SK-N-SH (cell line): ENCODE results near the gene SLCO3A1. TPM values are rescaled to one million over a fixed set of nuclear protein-coding genes. Genes with fewer than 3 reads are reported as not detected.
"Not testable (repeated sequence)": the region's sequence is repeated elsewhere in the genome, so short reads cannot be mapped to it uniquely, and the experiment has no call there.

Experiments used
- CTCF ChIA-PET: fragments of 300-600, 350-600 bp; formaldehyde crosslinking; extraction: SDS; loops from one replicate; lab custom pipeline; 2021; lab: Yijun Ruan, JAX
- POLR2A ChIA-PET: fragments of 350-600 bp; sonication (Branson Sonifier 250); formaldehyde crosslinking; extraction: SDS; loops from one replicate; lab custom pipeline; 2020; ENCODE audit warnings: antibody characterized with exemption, inconsistent platforms; lab: Yijun Ruan, JAX
- DNase-seq: peaks from one replicate; pipeline ENCODE4 v3.0.0; 2012
- H2AFZ ChIP-seq: fragments of 200-600 bp; sonication (generic); 2 replicates; pipeline ENCODE4 v1.8.1; 2016; ENCODE audit warnings: antibody characterized with exemption, mild to moderate bottlenecking, low read depth
- H3F3A ChIP-seq: fragments of 200-600 bp; sonication (generic); replicated peaks from 2 replicates; pipeline ENCODE3; 2016; ENCODE audit warnings: antibody characterized with exemption, mild to moderate bottlenecking; ENCODE audit not compliant: insufficient read depth
- H3K27ac ChIP-seq, 2 experiments: fragments of 200-500 bp in 1 of 2; fragments of 200-600 bp in 1 of 2; sonication (Bioruptor generic) in 1 of 2; sonication (generic), shearing (Covaris generic) in 1 of 2; 2 replicates each; pipeline versions ENCODE4 v1.5.1 to v1.6.1; 2014 to 2016; ENCODE audit warnings: low read depth in 2 of 2, inconsistent platforms in 1 of 2, low read length in 1 of 2, mild to moderate bottlenecking in 1 of 2, mixed read lengths in 1 of 2
- H3K27me3 ChIP-seq: fragments of 200-600 bp; sonication (generic), shearing (Covaris generic); 2 replicates; pipeline ENCODE4 v1.6.1; 2016; ENCODE audit warnings: mixed run types; ENCODE audit not compliant: insufficient read depth
- H3K36me3 ChIP-seq, 2 experiments: fragments of 200-500 bp in 1 of 2; fragments of 200-600 bp in 1 of 2; sonication (Bioruptor generic) in 1 of 2; sonication (generic) in 1 of 2; replicated peaks in 1 of 2; 2 replicates each; pipeline versions ENCODE3 to v1.5.1; 2014 to 2016; ENCODE audit warnings: low read length in 1 of 2, mild to moderate bottlenecking in 1 of 2; ENCODE audit not compliant: insufficient read depth in 2 of 2, control insufficient read depth in 1 of 2
- H3K4me1 ChIP-seq, 2 experiments: fragments of 200-500 bp in 1 of 2; fragments of 200-600 bp in 1 of 2; sonication (Bioruptor generic) in 1 of 2; sonication (generic), shearing (Covaris generic) in 1 of 2; 2 replicates each; pipeline versions ENCODE4 v1.5.1 to v1.6.1; 2014 to 2016; ENCODE audit warnings: low read depth in 1 of 2, low read length in 1 of 2, mixed run types in 1 of 2; ENCODE audit not compliant: insufficient read depth in 2 of 2, control insufficient read depth in 1 of 2
- H3K4me2 ChIP-seq: fragments of 200-600 bp; sonication (generic), shearing (Covaris generic); 2 replicates; pipeline ENCODE4 v1.6.1; 2017; ENCODE audit warnings: mixed run types
- H3K4me3 ChIP-seq, 2 experiments: fragments of 200-500 bp in 1 of 2; fragments of 200-600 bp in 1 of 2; sonication (Bioruptor generic) in 1 of 2; sonication (generic), shearing (Covaris generic) in 1 of 2; 2 replicates each; pipeline versions ENCODE4 v1.5.1 to v1.8.1; 2014 to 2016; ENCODE audit warnings: low read depth in 2 of 2, inconsistent platforms in 1 of 2, low read length in 1 of 2, mild to moderate bottlenecking in 1 of 2, mixed read lengths in 1 of 2, moderate library complexity in 1 of 2
- H3K79me2 ChIP-seq: fragments of 200-600 bp; sonication (generic); 2 replicates; pipeline ENCODE4 v1.8.1; 2017; ENCODE audit warnings: mild to moderate bottlenecking; ENCODE audit not compliant: insufficient read depth
- H3K9ac ChIP-seq: fragments of 200-600 bp; sonication (generic); 2 replicates; pipeline ENCODE4 v1.6.1; 2017; ENCODE audit warnings: mixed run types
- H3K9me2 ChIP-seq: fragments of 200-600 bp; sonication (generic); 2 replicates; pipeline ENCODE4 v1.6.1; 2017; ENCODE audit warnings: mixed run types
- H3K9me3 ChIP-seq: fragments of 200-600 bp; sonication (generic); 2 replicates; pipeline ENCODE4 v1.6.1; 2017; ENCODE audit warnings: mixed run types, mild to moderate bottlenecking, moderate library complexity
- H4K20me1 ChIP-seq: fragments of 200-600 bp; sonication (generic); 2 replicates; pipeline ENCODE4 v1.6.1; 2017; ENCODE audit warnings: mild to moderate bottlenecking, mixed run types; ENCODE audit not compliant: insufficient read depth
- CHD2 ChIP-seq: fragments of 150-350 bp; IDR thresholded peaks from 2 replicates; pipeline ENCODE4 v1.6.1; 2018; ENCODE audit warnings: low read length; ENCODE audit not compliant: partially characterized antibody
- ELF1 ChIP-seq: IDR thresholded peaks from 2 replicates; pipeline ENCODE4 v1.4.0; 2012
- FOXJ3 ChIP-seq: sonication (generic); formaldehyde crosslinking; IDR thresholded peaks from 2 replicates; pipeline ENCODE4 v1.5.1; 2020; ENCODE audit warnings: mild to moderate bottlenecking, missing genetic modification reagents
- FOXM1 ChIP-seq: IDR thresholded peaks from 2 replicates; pipeline ENCODE4 v1.4.0; 2012; ENCODE audit warnings: low read depth, mild to moderate bottlenecking
- GATA2 ChIP-seq: sonication (generic); formaldehyde crosslinking; IDR thresholded peaks from 2 replicates; pipeline ENCODE4 v1.5.0; 2020; ENCODE audit warnings: mild to moderate bottlenecking, missing genetic modification reagents
- JUND ChIP-seq: IDR thresholded peaks from 2 replicates; pipeline ENCODE4 v1.4.0; 2012
- MAX ChIP-seq: IDR thresholded peaks from 2 replicates; pipeline ENCODE4 v1.4.0; 2012; ENCODE audit warnings: low read depth
- MEF2A ChIP-seq: IDR thresholded peaks from 2 replicates; pipeline ENCODE4 v1.4.0; 2012; ENCODE audit warnings: low read depth, borderline replicate concordance
- NFIC ChIP-seq: IDR thresholded peaks from 2 replicates; pipeline ENCODE4 v1.4.0; 2012; ENCODE audit warnings: borderline replicate concordance
- NRF1 ChIP-seq: IDR thresholded peaks from 2 replicates; pipeline ENCODE4 v1.6.1; 2012; ENCODE audit warnings: low read depth, mild to moderate bottlenecking, low read length
- RAD21 ChIP-seq: IDR thresholded peaks from 2 replicates; pipeline ENCODE4 v1.6.1; 2012; ENCODE audit warnings: mild to moderate bottlenecking, low read length
- RCOR1 ChIP-seq: fragments of 150-350 bp; IDR thresholded peaks from 2 replicates; pipeline ENCODE4 v1.6.1; 2017; ENCODE audit warnings: antibody characterized with exemption, low read length
- RXRA ChIP-seq: IDR thresholded peaks from 2 replicates; pipeline ENCODE4 v1.4.0; 2012; ENCODE audit warnings: low read depth, mild to moderate bottlenecking, borderline replicate concordance
- TAF1 ChIP-seq: IDR thresholded peaks from 2 replicates; pipeline ENCODE4 v1.6.1; 2012; ENCODE audit warnings: low read depth, mild to moderate bottlenecking, low read length, moderate library complexity, borderline replicate concordance
- TCF12 ChIP-seq: IDR thresholded peaks from 2 replicates; pipeline ENCODE4 v1.4.0; 2012
- USF1 ChIP-seq: IDR thresholded peaks from 2 replicates; pipeline ENCODE4 v1.4.0; 2012; ENCODE audit warnings: low read depth, borderline replicate concordance
- USF2 ChIP-seq: fragments of 150-350 bp; IDR thresholded peaks from 2 replicates; pipeline ENCODE4 v1.6.1; 2017; ENCODE audit warnings: antibody characterized with exemption, low read length, low read depth, borderline replicate concordance
- YY1 ChIP-seq: IDR thresholded peaks from 2 replicates; pipeline ENCODE4 v1.4.0; 2012; ENCODE audit warnings: low read depth, mild to moderate bottlenecking
- WGBS: methylation state at CpG from one replicate; pipeline ENCODE4 v1.1.6; 2017; ENCODE audit warnings: low lambda C conversion rate; 5-methylcytosine and 5-hydroxymethylcytosine counted together
- polyA plus RNA-seq, 3 experiments: library from polyadenylated mRNA; depleted of rRNA; stranded (reverse); fragments of >200 nt; gene quantifications; 2 replicates each; pipeline ENCODE4 v1.2.3, GENCODE V29; 2012

SLCO3A1 gene
- polyA plus RNA-seq, 1 of the 3 experiments (the other 2 are of a cell fraction), result 19.7 TPM

GRCh38 chr15:91956026-91956723, 102.7 kb downstream of the SLCO3A1 start:
- no peak overlapping the region for H2AFZ ChIP-seq
- H3F3A ChIP-seq, result no peaks in the 10 kb centered on the region
- POLR2A ChIA-PET, result no interaction called here
- H3K9me2 ChIP-seq, result no peaks in the 10 kb centered on the region
- H3K27ac ChIP-seq, result peak overlapping the region; percentile 48 to 79
- peaks cover 7% of the 10 kb centered on the region; the same call in 1 of the 2 replicates for H3K79me2 ChIP-seq
- CTCF ChIA-PET, result interaction anchor here (1.3 to 1.5 kb wide), 2 partner anchors 121 to 250 kb away, joined by 3 to 6 read pairs; no protein-coding TSS in a partner anchor
- H3K9me3 ChIP-seq, result no peaks in the 10 kb centered on the region
- no peak overlapping the region for H3K9ac ChIP-seq
- 78% methylated on average over 8 of the region's 8 CpGs for WGBS
- peak; percentile 57 for DNase-seq
- H3K27me3 ChIP-seq, result no peaks in the 10 kb centered on the region
- no peak for TF ChIP-seq USF1
- TF ChIP-seq YY1, result no peak
- TF ChIP-seq RXRA, result no peak
- no peak for TF ChIP-seq TAF1
- TF ChIP-seq RAD21, result 0 out of 2 replicates have a peak, but pooled peaks have one; percentile 4
- TF ChIP-seq GATA2 (CRISPR knock-in tag), result peak; percentile 64
- TF ChIP-seq RCOR1, result no peak
- TF ChIP-seq FOXJ3 (CRISPR knock-in tag), result no peak
- TF ChIP-seq NRF1, result no peak
- no peak for TF ChIP-seq FOXM1
- TF ChIP-seq MEF2A, result no peak
- no peak overlapping the region for H3K4me2 ChIP-seq
- peaks cover 0 to 12% of the 10 kb centered on the region in 2 experiments; a peak in 2 of 4 replicates for H3K4me1 ChIP-seq
- H4K20me1 ChIP-seq, result no peaks in the 10 kb centered on the region
- H3K36me3 ChIP-seq, result no peaks in the 10 kb centered on the region
- H3K4me3 ChIP-seq, result no peak overlapping the region

- ChIA-PET CTCF (interaction anchor here (1.4 to 1.7 kb wide), 2 partner anchors 12 to 116 kb away, joined by 3 read pairs; no protein-coding TSS in a partner anchor), POLR2A (no interaction called here)
- Histone ChIP-seq H3K9ac (no peak overlapping the region), H3K27ac (no peak overlapping the region), H3F3A (peaks cover 17% of the 10 kb centered on the region), H3K79me2 (peaks cover 6% of the 10 kb centered on the region; the same call in 1 of the 2 replicates), H3K27me3 (no peaks in the 10 kb centered on the region), H3K4me1 (peaks cover 2 to 12% of the 10 kb centered on the region in 2 experiments; a peak in 3 of 4 replicates), H3K9me2 (no peaks in the 10 kb centered on the region), H3K4me2 (no peak overlapping the region), H4K20me1 (no peaks in the 10 kb centered on the region), H3K9me3 (no peaks in the 10 kb centered on the region), H3K4me3 (no peak overlapping the region), H2AFZ (no peak overlapping the region), H3K36me3 (no peaks in the 10 kb centered on the region)
- TF ChIP-seq TAF1 (no peak), CHD2 (no peak), ELF1 (no peak), NFIC (no peak), JUND (no peak), NRF1 (no peak), TCF12 (no peak), MAX (no peak), USF2 (no peak)
- DNase-seq, result no peak
- 93% methylated on average over 2 of the region's 2 CpGs for WGBS
These were observed 107.8 kb downstream of the SLCO3A1 start for GRCh38 chr15:91961357-91961756.

- peaks cover 26% of the 10 kb centered on the region for H3F3A ChIP-seq
- WGBS, result 97% methylated on average over 7 of the region's 7 CpGs
- not testable (repeated sequence) for DNase-seq, H3K9me3 ChIP-seq, H2AFZ ChIP-seq, H3K27ac ChIP-seq, H3K4me2 ChIP-seq, H3K27me3 ChIP-seq, H3K9ac ChIP-seq, H3K4me3 ChIP-seq, H3K9me2 ChIP-seq, H4K20me1 ChIP-seq, H3K36me3 ChIP-seq
- ChIA-PET POLR2A (interaction anchor here (0.7 kb wide), 1 partner anchor 13 kb away, joined by 8 read pairs; no protein-coding TSS in a partner anchor), CTCF (interaction anchor here (0.8 kb wide), 1 partner anchor 114 kb away, joined by 3 read pairs; no protein-coding TSS in a partner anchor)
- peaks cover 17% of the 10 kb centered on the region; the same call in 1 of the 2 replicates for H3K79me2 ChIP-seq
- peaks cover 0 to 21% of the 10 kb centered on the region in 2 experiments for H3K4me1 ChIP-seq
These were observed 110.2 kb downstream of the SLCO3A1 start for GRCh38 chr15:91963747-91964146.
